SIG-M5 treated with dmso at 0.1 percent for 504 hours (cell line): Measurements from ENCODE around the gene NLRP14.

ENCODE experiments used
- DNase-seq: peaks from one replicate; lab custom pipeline; 2025; ENCODE audit not compliant: unreplicated experiment; lab: John Stamatoyannopoulos, UW

NLRP14 gene, protein sequence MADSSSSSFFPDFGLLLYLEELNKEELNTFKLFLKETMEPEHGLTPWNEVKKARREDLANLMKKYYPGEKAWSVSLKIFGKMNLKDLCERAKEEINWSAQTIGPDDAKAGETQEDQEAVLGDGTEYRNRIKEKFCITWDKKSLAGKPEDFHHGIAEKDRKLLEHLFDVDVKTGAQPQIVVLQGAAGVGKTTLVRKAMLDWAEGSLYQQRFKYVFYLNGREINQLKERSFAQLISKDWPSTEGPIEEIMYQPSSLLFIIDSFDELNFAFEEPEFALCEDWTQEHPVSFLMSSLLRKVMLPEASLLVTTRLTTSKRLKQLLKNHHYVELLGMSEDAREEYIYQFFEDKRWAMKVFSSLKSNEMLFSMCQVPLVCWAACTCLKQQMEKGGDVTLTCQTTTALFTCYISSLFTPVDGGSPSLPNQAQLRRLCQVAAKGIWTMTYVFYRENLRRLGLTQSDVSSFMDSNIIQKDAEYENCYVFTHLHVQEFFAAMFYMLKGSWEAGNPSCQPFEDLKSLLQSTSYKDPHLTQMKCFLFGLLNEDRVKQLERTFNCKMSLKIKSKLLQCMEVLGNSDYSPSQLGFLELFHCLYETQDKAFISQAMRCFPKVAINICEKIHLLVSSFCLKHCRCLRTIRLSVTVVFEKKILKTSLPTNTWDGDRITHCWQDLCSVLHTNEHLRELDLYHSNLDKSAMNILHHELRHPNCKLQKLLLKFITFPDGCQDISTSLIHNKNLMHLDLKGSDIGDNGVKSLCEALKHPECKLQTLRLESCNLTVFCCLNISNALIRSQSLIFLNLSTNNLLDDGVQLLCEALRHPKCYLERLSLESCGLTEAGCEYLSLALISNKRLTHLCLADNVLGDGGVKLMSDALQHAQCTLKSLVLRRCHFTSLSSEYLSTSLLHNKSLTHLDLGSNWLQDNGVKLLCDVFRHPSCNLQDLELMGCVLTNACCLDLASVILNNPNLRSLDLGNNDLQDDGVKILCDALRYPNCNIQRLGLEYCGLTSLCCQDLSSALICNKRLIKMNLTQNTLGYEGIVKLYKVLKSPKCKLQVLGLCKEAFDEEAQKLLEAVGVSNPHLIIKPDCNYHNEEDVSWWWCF

DNA sequence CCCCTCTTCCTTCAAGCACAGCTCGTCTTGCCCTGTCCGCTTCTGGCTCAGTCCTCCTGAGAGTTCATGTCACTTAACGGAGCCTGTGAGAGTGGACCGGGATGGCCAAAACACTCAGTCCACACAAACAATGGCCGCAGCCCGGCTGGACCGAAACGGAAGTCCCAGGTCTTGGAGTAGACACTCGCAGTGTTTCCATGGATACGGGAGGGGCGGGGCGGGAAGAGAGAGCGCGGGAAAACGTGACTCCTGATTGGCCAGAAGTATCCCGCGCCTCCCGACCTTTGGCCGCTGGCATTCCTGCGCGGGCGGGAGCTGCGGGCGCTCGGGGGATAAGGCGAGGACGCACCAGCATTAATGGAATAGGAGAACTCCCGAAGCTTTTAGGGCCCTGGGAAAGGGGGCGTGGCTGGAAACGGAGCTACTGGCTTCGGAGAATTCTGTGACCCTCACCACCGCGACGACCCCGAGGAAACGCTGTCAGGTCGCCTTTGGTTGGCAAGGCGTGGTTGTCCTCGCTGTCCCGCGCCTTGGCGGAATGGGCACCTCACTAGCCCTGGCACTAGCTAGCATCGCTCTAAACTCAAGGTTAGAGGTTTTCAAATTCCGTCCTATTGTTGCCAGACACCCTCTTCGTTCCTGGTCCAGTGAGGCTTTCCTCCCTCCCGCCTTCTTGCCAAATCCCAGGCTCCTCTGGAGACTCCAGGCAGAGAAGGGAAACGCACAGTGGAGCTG lies at the start of gene NLRP14, which contains the start of gene ZNF214:
TSS of gene NLRP14 (plus strand) at position 297 of the 735 bp plus-strand sequence. CDS start 18,108 bp downstream, outside the sequence.
TSS of gene ZNF214 (minus strand) at position 164 of the 735 bp plus-strand sequence. CDS start 17,511 bp downstream, outside the sequence.
- no peak for DNase-seq

DNA sequence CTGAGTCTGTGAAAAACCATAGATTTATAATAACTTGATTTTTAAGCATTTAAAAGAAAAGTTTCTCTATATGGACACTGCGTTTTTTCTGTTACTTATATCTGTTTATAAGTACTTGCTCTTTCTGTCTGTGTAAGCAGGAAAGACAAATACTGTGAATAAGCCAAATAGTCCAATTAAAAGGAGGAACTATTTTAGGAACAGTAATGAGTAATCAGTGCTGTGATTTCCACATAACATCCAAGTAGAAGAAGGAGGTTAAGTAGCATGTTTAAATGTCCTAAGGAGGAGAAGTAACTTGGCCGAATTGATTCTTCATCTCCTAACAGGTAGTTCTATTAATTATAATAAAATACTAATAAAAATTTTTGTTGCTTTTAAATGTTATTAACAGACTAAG lies 40.9 kb upstream of the NLRP14 start:
- no peak for DNase-seq

DNA sequence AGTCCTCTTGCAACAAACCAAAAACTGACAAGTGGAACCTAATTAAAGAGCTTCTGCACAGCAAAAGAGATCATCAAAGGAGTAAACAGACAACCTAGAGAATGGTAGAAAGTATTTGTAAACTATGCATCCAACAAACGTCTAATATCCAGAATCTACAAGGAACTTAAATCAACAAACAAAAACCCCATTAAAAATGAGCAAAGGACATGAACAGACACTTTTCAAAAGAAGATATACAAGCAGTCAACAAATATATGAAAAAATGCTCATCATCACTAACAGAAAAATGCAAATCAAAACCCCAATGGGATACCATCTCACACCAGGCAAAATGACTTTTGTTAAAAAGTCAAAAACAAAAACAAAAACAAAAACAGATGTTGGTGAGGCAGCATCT lies 33.8 kb upstream of the NLRP14 start:
- DNase-seq: no peak

DNA sequence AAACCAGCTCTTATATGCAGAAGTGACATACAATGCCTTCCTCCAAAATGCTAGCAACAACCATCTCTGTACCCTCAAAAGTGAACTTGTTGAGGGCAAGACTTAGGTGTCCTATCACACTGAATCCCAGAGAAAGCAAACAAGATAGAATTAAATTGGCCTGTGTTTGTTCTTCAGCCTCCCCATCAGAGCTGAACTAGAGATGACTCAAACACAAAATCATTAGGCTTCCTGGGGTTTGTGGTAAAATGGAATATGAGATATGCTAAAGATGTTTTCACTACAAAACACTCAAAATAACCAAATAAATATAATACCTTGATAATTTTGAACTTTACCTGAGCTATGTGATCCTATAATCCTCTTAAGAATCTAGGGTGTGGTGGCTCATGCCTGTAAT lies 31.8 kb upstream of the NLRP14 start:
- no peak for DNase-seq

DNA sequence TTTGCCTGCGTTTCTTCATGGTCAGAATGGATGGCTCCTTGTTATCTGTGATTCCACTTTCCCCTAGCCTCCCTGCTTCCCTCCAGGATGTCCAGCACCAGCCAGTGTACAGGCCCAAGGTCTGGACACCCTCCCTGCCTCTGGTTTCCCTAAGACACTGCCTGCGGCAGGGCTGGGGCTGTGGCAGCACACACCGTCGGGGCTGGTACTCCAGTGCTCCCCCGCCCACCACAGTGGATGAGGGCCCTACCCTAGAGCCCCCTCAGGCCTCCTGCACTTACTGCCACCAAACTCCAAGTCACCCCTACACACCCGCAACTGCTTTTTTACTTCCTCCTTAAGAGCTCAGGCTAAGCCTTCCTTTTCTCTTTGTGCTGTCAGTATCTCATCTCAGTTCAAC lies 29.1 kb upstream of the NLRP14 start:
- no peak for DNase-seq

DNA sequence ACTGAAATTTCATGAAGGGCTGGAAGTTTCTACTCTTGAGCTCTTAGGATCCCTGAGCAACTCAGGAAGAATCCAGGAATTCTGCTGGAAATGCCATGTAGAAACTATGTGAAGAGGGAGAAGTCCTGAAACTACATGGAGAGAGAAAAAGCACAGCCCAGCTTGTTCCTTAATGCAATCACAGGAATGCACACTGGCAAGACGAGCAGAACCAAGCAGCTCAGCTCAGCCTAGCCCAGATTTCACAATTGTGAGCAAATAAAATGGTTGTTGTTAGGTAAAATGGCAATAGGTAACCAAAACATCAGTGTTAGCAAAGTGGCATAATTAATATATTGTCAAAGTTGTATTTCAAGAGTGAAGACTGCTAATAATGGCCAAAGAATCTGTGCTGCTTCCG lies 28.3 kb upstream of the NLRP14 start:
- no peak for DNase-seq

DNA sequence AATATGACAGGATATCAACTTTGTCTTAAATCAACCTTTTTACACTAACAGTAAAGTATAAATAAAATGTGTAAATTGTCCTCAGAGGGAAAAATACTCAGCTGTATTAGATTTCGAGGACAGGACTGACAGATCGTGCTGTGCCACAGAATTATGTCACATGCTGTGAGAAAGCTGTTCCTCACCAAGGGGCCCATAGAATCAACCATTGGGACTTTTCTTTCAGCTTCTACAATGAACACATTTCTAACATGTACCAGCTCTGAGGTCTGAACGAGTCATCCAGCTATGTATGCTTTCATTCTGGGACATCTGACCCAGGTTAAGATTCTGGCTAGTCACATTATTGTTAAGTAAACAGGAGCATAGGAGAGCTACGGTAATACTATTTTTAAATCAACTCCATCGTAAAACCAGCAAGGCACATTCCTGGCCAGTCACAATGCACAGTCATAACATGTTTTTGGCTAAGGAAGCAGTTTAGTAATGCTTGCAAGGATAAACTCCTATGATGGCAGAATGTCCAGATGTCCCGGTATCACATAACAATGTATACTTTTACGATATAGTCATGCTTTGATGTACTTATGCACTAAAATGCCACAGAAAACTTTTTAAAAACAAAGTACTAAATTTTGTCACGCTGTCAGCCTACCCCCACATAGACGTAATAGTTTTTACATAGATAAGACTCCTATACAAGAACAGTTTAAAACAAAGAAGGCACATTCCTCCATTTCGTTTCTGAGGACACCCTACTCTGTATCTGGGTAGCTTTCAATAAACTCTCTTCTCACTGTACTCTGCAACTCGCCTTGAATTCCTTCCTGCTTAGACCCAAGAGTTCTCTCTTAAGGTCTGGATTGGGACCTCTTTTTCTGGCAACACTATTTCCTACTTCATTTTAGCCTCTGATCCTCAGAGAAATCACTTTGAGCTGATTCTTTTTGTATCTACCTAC lies 27.5 kb upstream of the NLRP14 start:
- DNase-seq: no peak

DNA sequence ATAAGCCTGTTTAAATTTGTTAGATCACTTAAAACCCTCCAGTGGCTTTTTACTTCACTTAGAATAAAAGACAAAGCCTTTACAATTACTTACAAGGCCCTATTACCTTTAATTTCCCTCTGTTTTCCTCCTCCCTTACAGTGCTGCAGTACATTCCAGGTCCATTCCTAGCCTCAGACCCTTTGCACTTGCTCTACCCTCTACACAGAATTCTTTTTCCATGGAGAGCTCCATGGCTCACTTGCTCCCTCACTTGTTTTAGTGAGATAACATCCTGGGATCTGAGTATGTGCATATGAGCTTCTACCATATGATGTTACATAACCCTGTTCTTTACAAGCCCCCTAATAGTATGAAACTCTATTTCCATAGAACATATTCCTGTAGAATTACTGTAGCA lies 24.6 kb upstream of the NLRP14 start:
- DNase-seq: no peak

DNA sequence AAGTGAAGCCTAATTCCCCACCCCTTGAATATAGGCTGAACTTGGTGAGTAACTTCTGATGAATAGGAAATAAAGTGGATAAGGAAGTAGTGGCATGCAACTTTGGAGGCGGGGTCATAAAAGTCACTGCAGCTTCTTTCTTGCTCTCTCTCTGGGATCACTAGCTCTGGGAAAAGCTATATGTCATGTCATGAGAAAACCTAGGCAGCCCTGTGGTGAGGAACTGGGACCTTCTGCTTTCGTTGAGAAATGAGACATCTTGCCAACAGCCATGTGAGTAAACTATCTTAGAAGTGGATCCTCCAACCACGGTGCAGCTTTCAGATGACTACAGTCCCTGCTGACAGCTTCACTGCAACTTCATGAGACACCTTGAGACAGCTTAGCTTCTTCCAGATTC lies 15.8 kb upstream of the NLRP14 start:
- DNase-seq: peak; percentile 35

DNA sequence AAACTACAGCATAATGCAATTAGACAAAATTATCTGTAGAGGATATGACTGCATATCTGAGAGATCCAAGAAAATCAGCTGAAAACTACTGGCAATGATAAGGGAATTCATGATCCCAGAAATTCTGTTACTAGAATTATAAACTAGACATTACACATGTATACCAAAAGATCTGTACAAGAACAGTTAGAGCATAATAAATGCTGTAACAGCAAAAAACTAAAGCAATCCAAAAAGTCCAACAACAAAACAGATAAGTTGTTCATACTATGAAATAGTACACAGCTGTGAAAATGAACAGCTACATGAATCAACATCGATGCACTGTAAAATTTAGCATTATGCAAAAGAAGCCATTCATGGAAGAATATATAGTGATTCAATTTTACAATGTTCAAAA lies 6.2 kb upstream of the NLRP14 start:
- DNase-seq: no peak

DNA sequence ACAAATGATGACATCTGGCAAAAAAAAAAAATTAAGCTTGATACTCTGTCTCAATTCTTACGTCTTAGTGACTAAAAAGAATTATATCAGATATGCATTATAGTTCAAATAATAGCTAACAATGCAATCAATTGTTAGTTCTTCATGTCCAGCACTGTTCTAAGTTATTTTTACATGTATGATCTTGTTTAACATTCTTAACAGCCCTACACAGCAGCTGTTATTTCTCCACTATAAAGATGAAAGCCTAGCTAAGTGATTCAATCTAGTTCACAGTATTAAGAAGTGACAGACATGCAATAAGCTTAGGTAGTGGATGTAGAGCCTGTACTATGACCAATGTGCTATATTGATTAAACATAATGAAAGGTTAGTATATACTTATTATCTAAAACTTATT lies 4.3 kb upstream of the NLRP14 start:
- no peak for DNase-seq

DNA sequence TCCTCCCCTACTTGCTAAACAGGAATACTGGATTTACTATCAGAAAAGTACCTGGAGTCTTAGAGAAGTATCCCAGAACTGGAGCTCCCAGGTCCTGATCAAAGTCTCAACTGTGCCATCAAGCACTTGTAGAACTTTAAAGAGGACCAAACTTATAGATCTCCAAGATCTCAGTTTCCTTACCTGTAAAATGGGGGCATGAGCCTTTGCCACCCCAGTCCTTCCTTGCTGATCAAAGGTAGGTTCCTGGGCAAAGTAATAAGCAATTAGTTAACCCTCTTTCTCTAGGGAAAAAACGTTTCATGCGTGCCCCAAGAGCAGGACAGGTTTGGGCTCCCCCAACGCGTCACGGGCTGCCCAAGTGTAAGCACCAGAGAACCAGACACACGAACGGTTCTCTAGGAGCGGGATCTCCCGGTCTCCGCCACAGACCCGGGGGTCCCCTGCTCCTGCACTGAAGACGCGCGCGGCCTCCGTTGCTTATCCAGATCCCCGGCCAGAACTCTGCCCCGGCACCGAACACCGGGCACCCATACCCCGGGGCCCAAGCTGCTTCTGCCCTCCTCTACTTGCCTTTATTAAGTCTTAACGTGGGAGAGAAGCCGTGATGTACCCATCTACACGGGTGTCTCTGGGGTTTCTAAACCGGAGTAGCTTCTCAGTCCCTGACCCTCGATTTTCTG lies 638 bp upstream of the NLRP14 start:
- no peak for DNase-seq

DNA sequence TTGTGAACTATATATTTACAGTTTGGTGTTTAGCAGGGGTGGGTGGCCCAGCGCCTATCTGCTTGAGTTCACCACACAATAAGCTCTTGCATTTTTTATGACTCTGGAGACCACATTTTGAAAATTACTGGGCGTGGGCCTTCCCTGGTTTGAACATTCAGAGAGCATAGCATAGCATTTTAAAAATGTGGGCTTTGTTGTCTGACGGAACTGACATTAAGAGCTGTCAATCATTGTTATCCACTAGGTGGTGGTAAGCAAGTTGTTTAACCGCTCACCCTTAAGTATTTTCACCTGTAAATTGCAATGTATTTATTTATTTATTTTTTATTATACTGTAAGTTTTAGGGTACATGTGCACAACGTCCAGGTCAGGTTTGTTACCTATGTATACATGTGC lies 1.0 kb downstream of the NLRP14 start:
- DNase-seq: no peak

DNA sequence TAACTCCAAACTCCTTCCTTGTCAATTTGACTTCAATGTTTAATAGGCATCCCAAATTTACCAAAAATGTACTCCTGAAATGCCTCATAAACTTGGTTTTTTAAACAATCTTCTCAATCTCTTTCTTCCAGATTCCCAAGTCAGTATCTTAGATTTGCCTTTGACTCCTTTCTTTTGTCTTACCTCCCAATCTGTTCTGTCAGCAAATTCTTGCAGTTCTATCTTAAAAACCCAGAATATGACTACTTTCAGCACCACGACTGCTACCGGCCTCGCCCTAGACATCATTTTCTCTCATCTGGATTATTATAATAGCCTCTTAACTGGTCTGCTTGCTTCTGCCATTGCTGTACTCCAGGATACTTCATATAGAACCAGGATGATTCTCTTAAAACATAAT lies 7.9 kb downstream of the NLRP14 start:
- DNase-seq: no peak

DNA sequence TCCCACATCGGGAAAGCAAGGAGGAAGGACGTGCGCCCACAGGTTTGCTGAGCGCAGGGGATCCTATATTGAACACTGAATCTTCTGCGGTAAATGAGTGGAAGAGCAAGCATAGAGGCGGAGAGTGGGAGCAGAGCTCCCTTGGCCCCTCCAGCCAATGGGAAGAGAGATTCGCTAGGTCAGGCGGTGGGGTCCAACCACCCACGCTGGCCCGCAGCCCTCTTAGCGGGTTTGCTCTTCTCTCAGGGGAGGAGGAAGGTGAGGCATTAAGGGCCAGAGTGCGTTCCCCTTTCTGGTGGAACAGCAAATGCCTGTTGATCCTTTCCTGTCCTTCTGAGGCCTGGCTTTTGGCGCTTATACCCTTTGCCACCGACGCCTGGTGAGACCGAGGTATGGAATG lies 10.6 kb downstream of the NLRP14 start:
- DNase-seq: no peak

DNA sequence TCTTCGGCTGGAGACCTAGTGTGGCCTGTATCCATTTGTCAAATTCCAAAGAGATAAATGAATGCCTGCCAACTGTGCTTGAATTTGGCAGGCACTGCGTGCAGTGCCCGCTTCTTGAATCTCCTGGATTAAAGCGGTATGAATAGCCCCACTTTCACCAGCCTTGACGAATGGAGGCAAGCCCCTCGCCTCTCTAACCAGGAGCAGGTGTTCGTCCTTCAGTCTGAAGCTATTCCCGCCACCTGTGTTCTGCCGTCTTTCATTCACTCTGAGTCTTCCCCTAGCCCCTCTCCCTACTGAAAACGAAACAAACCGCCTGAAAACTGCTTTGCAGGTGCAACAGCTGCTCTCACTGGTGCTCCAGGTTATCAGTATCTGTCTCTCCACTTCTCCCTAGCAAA lies 11.2 kb downstream of the NLRP14 start:
- DNase-seq: no peak

DNA sequence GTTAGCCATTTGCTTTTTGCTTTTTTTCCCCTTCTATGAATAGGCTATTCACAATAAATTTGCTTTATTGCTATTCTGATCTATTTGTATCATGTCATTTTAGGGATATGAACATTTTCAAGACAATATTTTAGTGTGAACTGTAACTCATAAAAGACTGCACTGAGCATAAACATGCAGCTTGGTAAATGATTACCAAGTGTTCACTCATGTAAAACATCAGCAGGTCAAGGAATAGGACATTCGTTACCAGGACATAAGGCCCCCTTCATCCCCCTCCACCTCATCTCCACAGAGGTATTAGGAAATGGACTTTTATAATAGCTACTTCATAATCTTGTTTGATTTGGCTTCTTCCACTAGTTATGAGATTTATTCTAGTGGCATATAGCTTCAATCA lies 12.4 kb downstream of the NLRP14 start:
- no peak for DNase-seq

DNA sequence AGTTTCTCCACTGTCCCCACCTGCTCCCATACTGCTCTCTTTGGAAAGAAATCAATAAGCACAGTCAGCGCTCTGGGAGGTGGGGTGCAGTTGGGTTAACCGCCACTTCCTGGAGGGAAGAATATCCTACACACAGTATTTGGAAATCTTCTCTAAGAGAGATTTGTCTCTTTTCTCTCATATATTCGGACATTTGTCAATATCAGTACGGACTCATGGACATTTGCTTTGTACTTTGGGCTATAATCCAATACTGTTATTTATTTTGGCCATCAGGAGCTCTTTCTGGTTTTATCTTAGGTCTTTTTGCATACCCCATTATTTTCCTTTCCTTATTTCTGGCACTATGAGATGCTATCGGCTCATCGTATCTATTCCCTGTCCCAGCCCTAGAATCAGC lies 13.7 kb downstream of the NLRP14 start:
- no peak for DNase-seq

DNA sequence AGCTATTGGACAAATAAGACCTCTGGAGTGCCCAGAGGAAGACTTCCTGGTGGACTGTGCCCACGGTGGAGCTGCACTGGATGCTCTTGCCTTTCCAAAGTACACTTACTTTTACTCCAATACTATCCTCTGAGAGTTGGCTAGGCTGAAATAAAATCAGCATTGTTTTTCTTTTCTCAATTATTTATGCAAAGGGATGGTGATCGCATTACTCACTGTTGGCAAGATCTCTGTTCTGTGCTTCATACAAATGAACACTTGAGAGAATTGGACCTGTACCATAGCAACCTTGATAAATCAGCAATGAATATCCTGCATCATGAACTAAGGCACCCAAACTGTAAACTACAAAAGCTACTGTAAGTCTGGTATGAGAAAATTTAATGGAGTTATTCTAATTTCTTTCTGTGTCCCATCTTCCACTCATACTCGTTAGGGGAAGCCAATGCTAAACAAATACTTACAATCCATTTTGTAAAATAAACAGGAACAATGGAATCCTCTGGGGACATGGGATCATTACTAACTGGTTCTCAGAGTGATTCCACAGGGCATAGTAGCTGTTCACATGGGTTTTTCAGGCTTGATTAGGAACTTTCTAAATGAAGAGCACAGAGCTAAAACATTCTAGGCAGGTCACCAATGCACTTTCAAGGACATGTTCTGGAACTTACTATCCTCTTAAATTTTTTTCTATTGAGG lies 26.3 kb downstream of the NLRP14 start:
- no peak for DNase-seq
